GM21447 (cell line): ENCODE measurements around the gene UNC13B.

Experiments
- ATAC-seq: cut with Tn5 transposase; IDR thresholded peaks from one replicate; pipeline ENCODE4 v1.9.1; 2021; ENCODE audit not compliant: unreplicated experiment

UNC13B gene

GRCh38 chr9:35318741-35319140 lies 156.9 kb downstream of the UNC13B start:
- ATAC-seq: no peak

DNA sequence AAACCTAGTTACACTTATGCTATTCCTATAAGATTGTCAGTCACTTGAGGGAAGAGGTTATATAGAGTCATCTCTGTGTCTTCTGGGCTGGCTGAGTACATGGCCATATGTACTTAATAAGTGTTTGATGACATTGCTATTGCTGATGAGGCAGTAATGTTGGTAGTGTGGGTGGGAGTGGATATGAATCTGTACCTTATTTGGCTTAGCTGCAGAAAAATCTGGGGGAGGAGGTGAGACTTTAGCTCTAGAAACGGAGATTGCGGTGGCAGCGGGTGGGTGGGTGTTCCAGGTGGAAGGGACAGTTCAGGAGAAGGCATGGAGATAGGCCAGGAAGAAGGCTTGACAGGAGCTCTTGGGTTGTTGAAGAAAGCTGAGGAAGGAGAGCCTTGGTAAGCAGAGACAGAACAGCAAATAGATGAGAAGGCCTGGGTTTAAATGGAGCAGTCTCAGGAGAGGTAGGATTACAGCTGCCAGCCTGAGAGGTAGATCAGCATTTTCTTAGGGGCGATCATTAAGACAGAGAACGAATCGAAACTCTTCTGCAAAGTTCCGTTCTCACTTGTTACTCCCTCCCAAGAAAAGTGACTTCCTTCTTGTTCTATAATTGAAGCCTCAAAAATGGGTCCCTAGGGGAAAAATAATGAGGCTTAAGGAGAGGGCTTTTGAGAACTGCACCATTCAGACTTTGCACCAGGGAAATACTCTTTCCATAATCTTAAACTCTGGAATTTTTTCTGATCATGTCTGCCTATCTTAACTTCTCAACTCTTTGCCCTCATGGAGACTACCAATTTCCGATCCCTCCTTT lies 160.5 kb downstream of the UNC13B start:
- no peak for ATAC-seq

DNA sequence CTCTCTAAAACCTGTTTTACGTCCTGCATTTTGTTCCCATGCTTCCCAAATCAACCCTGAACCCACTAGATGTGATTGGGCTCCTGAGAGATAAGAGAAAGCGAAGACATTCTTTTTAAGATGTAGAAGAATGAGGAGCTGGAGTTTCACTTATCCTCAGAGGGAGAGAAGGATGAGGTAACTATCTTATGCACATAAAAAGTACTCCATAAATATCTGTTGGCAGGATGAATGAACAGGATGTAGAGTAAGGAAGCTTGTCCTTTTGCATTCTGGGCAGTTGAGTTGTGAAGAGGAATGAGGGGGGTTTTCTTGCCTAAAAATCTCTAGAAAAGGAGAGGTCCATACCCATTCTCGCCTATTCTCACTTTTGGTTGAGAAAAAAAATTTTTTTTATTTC lies 163.2 kb downstream of the UNC13B start:
- no peak for ATAC-seq

- ATAC-seq: no peak
These were observed 171.7 kb downstream of the UNC13B start for GRCh38 chr9:35333551-35333950.

- ATAC-seq: no peak
These were observed 173.4 kb downstream of the UNC13B start for GRCh38 chr9:35335164-35335563.

GRCh38 chr9:35338086-35338485 lies 176.3 kb downstream of the UNC13B start:
- ATAC-seq: no peak

DNA sequence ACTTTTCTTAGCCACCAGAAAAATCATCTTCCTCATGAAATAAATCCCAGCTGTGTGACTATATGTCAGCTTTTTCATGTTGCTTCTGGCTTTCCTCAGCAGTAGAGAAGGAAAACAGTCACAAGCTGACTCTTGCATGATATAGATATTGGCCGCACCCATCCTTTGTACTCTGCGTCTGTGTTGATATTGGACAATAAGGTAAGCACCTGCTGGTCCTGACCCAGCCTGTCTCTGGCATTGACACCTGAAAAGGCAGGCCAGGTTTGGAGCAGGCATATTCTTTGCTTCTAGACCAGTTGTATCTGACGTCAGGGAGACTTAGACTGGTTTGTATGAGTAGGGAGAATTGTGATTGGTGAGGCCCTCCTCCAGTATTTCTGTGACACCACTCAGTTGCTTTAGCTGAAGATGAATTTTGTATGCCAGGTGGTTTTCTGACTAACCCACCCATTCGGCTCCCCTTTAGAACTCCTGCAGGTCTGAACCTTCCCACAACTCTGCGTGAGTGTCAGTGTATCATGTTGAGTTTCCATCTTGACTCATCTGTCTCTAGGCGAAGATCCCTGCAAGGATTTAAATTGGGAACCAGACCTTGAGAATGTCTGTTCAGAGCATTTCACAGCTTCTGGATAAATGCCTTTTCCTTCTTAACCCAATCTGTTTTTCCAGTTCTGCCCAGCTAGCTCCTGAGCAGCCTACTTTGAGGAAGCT lies 176.9 kb downstream of the UNC13B start:
- ATAC-seq: no peak

- ATAC-seq: no peak
These were observed 178.2 kb downstream of the UNC13B start for GRCh38 chr9:35340046-35340445.

DNA sequence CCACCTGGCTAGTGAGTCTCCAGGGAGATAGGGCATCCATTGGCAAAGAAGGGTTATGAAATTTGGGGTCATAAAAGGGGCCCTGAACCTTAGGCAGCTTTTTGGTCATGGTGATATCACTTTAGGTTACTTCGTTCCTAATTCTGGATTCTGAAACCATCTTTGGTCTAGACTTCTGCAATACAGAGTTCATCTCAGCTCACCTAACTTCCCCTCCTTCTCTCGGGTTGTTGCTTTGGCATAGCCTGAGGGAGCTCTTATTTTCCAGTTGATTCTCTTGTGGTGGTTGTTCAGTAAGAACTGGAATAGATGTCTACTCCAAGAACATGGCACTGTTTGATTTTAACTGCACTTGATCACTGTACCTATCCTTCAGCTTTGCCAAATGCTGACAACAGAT lies 179.2 kb downstream of the UNC13B start:
- no peak for ATAC-seq

DNA sequence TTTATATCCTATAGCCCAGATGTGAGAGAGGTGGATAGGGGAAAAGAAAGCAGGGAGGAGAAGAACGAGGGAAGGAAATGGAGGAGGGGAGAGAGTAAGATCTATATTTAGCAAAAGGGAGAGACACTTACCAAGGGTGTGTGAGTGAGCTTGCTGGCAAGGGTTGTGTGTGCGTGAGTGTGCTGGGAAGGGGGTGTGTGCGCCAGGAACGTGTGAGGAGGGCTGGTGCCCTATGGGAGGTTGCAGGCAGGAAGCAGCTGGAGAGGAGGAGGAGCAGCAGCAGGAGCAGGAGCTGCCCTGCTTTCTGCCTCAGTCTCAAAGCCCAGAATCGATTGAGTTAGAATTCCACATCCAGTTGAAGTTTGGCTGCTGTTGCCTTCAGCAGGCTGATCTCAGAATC lies 179.8 kb downstream of the UNC13B start:
- ATAC-seq: no peak

DNA sequence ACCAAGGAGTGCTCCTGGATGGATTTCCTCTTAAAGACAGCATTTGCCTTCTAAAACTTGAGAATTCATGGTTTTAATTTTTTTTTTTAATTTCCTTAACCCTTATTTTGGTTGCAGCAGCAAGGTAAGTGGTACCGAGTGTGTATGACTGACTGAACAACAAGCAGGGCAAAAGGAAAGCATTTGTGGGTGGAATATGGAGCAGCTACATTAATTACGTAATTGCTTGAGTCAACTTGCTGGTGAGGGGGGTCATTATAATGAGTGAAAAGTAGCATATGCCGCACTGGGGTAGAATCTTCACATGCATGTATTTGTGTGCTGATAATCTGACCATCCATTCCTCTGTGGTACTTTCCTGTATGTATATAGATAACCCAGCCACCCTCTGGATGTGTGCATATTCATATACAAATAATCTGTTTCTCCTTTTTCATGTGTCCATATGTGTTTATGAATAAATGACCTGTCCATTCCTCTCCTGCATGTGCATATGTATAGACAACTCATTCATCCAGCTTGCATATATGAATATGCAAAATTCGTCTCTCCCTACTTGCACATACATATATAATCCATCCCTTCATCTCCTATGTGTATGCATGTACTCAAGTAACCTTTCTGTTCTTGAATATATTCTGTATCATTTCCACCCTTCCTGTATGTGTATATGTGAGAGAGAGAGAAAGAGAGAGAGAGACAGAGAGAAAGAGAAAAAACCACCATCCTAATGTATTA lies 180.6 kb downstream of the UNC13B start:
- no peak for ATAC-seq

- ATAC-seq: no peak
These were observed 186.3 kb downstream of the UNC13B start for GRCh38 chr9:35348109-35348508.

DNA sequence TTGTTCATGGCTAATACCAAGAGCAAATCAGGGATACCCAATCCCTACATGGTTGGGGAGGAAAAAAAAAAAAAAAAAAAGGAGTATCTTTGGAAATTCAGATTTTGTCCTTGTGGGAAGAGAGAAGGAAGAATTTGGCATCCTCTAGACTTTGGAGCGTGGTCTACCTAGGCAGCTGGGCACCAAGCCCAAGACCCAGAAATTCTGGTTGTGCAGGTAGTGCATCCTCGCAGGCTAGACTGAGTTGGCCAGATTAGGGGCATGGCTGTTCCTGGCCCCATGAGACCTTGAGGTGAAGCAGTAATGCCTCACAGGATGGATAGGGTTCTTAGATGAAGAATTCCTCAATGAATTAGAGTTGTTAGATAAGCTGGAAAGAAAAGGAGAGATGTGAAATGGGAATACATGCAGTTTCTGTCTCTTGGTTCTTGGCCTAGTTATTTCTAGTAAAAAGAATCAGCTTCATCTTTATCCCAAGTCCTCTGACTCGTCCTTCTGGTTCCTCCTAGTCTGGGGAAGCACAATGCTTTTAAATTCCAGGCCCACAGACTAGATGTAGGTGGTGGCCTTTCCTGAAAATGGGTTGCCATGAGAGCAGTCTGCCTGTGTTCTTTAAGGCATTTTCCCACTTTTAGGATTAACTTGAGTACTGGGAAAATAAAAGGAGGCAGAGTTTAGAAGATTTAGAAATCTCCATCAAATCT lies 187.6 kb downstream of the UNC13B start:
- ATAC-seq: no peak

GRCh38 chr9:35350212-35350611 lies 188.4 kb downstream of the UNC13B start:
- ATAC-seq: no peak

GRCh38 chr9:35350827-35351549 lies 189.2 kb downstream of the UNC13B start:
- no peak for ATAC-seq

- no peak for ATAC-seq
These were observed 192.0 kb downstream of the UNC13B start for GRCh38 chr9:35353731-35354365.

GRCh38 chr9:35355939-35356338 lies 194.1 kb downstream of the UNC13B start:
- no peak for ATAC-seq

DNA sequence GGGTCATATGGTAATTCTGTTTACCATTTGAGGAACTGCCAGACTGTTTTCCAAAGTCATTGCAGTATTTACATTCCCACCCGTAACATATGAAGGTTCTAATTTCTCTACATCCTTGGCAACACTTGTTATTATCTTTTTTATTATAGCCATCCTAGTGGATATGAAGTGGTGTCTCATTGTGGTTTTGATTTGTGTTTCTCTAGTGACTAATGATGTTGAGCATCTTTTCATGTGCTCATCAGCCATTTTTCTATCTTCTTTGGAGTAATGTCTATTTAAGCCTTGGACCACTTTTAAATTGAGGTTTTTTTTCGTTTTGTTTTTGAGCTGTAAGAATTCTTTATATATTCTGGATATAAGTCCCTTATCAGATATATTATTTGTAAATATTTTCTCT lies 195.3 kb downstream of the UNC13B start:
- ATAC-seq: no peak

GRCh38 chr9:35357826-35358225 lies 196.0 kb downstream of the UNC13B start:
- ATAC-seq: no peak
